Measurements from ENCODE around the gene LYPLAL1.
A peak's percentile ranks its signal among the peaks of the same experiment; 100 is the strongest.

LYPLAL1 gene

DNA sequence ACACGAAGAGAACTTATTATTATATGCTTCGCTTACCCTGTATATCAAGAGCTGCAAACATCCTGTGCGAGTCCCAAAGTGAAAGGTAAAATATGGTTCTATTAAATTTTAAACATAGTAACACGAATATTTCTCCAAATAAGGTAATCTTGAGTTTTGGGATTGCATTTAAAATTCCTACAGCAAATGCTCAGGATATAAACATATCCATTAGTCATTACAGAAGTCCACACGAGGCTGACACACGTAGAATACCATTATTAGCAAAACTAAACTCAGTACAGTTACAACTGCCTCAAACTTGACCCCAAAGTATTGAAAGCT, 282 bp upstream of the LYPLAL1 start:
- H3K4me3 ChIP-seq (ENCODE audit: low read depth, low read length) = peak overlapping the region; percentile 76
- TF ChIP-seq, protein P1, sequence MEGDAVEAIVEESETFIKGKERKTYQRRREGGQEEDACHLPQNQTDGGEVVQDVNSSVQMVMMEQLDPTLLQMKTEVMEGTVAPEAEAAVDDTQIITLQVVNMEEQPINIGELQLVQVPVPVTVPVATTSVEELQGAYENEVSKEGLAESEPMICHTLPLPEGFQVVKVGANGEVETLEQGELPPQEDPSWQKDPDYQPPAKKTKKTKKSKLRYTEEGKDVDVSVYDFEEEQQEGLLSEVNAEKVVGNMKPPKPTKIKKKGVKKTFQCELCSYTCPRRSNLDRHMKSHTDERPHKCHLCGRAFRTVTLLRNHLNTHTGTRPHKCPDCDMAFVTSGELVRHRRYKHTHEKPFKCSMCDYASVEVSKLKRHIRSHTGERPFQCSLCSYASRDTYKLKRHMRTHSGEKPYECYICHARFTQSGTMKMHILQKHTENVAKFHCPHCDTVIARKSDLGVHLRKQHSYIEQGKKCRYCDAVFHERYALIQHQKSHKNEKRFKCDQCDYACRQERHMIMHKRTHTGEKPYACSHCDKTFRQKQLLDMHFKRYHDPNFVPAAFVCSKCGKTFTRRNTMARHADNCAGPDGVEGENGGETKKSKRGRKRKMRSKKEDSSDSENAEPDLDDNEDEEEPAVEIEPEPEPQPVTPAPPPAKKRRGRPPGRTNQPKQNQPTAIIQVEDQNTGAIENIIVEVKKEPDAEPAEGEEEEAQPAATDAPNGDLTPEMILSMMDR (IDR thresholded peaks at IDR 0.05; ENCODE audit: insufficient read depth, low read depth, low read length, missing control alignments) = no peak
- no peak for DNase-seq (ENCODE audit: low read depth)

DNA sequence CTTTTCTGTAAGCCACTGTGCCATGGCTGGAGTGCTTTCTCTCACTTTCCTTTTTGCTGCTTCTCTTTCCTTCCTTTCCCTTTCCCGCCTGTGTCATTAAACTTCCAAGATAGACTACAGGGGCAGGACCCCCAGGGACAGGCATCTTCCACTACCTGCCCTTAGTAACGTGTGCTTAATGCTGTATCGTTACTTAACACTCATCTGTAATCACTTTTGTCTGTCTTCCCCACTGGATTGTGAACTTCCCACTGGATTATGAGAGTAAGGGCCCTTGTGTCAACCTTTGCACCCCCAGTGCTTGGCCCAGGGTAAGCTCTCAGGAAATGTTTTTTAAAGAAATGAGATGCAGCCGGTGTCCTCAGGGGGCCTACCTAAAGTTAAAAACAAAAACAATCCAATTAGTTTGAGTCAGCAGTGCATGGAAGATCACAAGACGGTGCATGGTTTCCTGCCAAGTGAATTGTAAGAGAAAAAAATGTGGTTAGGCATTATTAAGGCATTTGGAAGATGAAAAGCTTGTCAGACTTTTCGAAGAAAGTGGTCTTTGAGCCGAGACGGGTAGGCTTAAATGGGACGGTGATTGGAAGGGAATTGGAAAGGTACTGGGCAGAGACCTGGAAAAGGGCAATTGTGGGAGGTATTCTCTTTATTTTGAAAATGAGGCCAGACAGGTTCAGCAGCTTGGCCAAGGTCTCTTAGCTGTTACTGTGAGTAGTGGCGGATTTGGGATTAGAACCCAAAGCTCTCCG, 958 bp downstream of the LYPLAL1 start:
- TF ChIP-seq, protein P1 (IDR thresholded peaks at IDR 0.05; ENCODE audit: insufficient read depth, low read depth, low read length, missing control alignments) = no peak
- peak overlapping the region; percentile 76 for H3K4me3 ChIP-seq (ENCODE audit: low read depth, low read length)
- DNase-seq (ENCODE audit: low read depth) = peak; percentile 78

DNA sequence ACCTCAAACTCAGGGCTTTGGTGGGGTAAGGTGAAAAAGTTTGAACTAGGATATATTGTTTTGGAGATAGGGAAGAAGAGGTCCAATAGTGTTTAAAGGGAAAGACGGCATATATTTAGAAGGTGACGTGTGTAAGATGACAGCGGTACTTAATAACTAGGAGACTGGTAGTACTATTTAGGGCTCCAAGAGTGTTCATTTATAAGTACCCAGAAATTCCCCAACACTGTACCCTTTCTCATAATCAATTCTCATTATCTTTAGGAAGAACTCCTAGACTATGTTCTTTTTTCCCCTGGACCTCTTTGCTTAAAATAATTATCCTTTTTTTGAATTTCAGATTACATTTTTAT, 1.5 kb downstream of the LYPLAL1 start:
- TF ChIP-seq, protein P1 (IDR thresholded peaks at IDR 0.05; ENCODE audit: insufficient read depth, low read depth, low read length, missing control alignments) = no peak
- DNase-seq (ENCODE audit: low read depth) = peak; percentile 26
- peak overlapping the region; percentile 76 for H3K4me3 ChIP-seq (ENCODE audit: low read depth, low read length)

DNA sequence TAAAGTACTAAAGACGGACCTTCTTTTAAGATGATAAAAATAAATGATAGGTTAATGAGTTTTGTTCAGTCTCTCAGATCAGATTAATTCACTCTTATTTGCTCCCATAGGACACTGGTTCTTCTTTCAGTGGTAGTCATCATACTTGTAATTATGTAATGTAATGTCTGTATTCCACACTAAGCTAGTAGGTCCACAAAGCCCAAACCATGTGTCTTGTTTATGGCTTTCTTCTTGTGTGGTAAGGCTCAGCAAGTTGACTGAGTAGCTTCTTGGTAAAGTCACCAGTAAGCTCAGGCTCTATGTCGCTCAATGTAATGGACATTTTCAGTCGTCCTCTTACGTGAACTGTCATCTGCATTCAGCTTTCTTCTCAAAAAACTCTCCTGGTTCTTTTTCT, 2.5 kb downstream of the LYPLAL1 start:
- DNase-seq (ENCODE audit: low read depth) = peak; percentile 25
- H3K4me3 ChIP-seq (ENCODE audit: low read depth, low read length) = peak overlapping the region; percentile 76
- TF ChIP-seq, protein P1 (IDR thresholded peaks at IDR 0.05; ENCODE audit: insufficient read depth, low read depth, low read length, missing control alignments) = no peak

DNA sequence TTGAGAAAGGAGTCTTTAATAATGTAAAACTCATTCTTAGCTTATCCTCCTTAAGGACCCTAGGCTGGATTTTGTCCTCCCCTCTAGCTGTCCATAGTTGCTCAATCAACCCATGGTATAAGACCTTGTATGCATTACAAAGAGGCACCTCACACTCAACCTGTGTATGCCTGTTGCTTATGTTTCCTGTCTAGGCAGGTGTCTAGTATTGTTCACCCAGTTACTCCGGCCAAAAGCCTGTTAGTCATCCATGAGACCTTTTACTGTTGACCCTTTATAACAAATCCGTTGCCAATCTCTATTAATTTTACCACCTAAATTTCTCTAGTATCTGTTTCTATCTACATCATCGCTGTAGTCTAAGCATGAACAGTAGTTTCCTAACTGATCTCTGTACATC, 3.7 kb downstream of the LYPLAL1 start:
- TF ChIP-seq, protein P1 (IDR thresholded peaks at IDR 0.05; ENCODE audit: insufficient read depth, low read depth, low read length, missing control alignments) = no peak
- DNase-seq (ENCODE audit: low read depth) = peak; percentile 49
- peak overlapping the region; percentile 76 for H3K4me3 ChIP-seq (ENCODE audit: low read depth, low read length)

DNA sequence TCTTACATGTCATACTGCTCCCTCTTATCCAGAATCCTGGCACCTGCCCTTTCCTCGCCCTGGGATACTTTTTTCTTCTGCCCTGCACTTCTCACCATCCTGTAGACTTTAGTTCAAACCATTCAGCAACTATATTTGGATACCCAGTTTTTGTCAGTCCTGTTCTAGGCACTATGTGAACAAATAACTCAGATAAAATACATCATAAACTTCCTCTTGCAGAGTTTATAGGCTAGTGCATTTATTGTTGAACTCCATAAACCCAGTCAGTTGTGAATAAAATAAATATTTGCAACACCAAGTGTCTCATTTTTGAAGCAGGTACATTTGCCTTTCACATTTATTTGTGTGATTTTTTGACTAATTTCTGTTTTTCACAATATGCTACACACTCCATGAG, 4.3 kb downstream of the LYPLAL1 start:
- H3K4me3 ChIP-seq (ENCODE audit: low read depth, low read length) = peak overlapping the region; percentile 76
- TF ChIP-seq, protein P1 (IDR thresholded peaks at IDR 0.05; ENCODE audit: insufficient read depth, low read depth, low read length, missing control alignments) = no peak
- DNase-seq (ENCODE audit: low read depth) = no peak

DNA sequence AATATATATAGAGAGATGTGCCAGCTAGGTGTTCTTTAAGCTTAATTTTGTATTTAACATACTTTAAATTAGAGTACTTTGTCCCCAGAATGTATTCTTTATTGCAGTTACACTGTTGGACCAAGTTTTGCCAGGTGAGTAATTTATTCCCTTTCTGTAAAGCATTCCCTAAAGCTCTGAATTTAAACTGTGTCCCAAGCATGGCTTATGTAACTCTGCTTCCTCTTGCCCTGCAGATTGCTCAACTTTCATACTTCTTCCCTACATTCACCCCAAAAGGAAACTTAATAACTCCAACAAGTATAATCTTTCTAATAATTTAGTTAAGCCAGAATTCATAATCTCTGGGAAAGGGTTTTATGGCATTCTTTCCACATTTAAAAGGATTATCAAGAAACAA, 5.6 kb downstream of the LYPLAL1 start:
- H3K4me3 ChIP-seq (ENCODE audit: low read depth, low read length) = no peak overlapping the region
- TF ChIP-seq, protein P1 (IDR thresholded peaks at IDR 0.05; ENCODE audit: insufficient read depth, low read depth, low read length, missing control alignments) = no peak
- no peak for DNase-seq (ENCODE audit: low read depth)

Data from GM12865 (cell line).